OCI-LY7 (cell line): ENCODE data around the gene AUTS2. TPM values are rescaled to one million over a fixed set of nuclear protein-coding genes. Genes with fewer than 3 reads are reported as not detected.

Experiments used
- BruUV-seq: library from RNA; stranded (reverse); fragments of 400-500 nt; replicated peaks from 2 replicates; lab custom pipeline; 2021; lab: Mats Ljungman, UMichigan
- CTCF ChIA-PET: fragments of 300-600 bp; sonication (Branson Sonifier 250); formaldehyde crosslinking; loops from one replicate; lab custom pipeline; 2022; ENCODE audit warnings: antibody characterized with exemption; ENCODE audit not compliant: unreplicated experiment; lab: Charles Lee
- POLR2A ChIA-PET: fragments of 300-600 bp; sonication (Branson Sonifier 250); formaldehyde crosslinking; loops from one replicate; lab custom pipeline; 2022; ENCODE audit warnings: antibody characterized with exemption; lab: Charles Lee
- DNase-seq: peaks from one replicate; pipeline ENCODE4 v3.0.0-alpha.2; 2015; ENCODE audit warnings: low spot score
- H2AFZ ChIP-seq: fragments of 200-600 bp; sonication (generic), shearing (Covaris generic); 2 replicates; pipeline ENCODE4 v1.6.1; 2014; ENCODE audit warnings: mild to moderate bottlenecking, antibody characterized with exemption, low read length, moderate library complexity
- H3K27ac ChIP-seq: fragments of 200-600 bp; sonication (generic); 2 replicates; pipeline ENCODE4 v1.5.1; 2014; ENCODE audit warnings: mixed run types, low read depth, mild to moderate bottlenecking, moderate library complexity, low read length, inconsistent platforms; ENCODE audit not compliant: poor library complexity, severe bottlenecking
- H3K36me3 ChIP-seq: fragments of 200-600 bp; sonication (generic); 2 replicates; pipeline ENCODE4 v1.6.1; 2014; ENCODE audit warnings: mild to moderate bottlenecking, antibody characterized with exemption, low read length, moderate library complexity, mixed read lengths; ENCODE audit not compliant: insufficient read depth
- H3K4me1 ChIP-seq: fragments of 200-600 bp; sonication (generic); 2 replicates; pipeline ENCODE4 v1.5.1; 2014; ENCODE audit warnings: mild to moderate bottlenecking, low read length; ENCODE audit not compliant: insufficient read depth, poor library complexity, severe bottlenecking
- H3K4me2 ChIP-seq: fragments of 200-600 bp; sonication (generic); 2 replicates; pipeline ENCODE4 v1.6.1; 2014; ENCODE audit warnings: mild to moderate bottlenecking, low read length
- H3K4me3 ChIP-seq: fragments of 200-600 bp; sonication (generic); 2 replicates; pipeline ENCODE4 v1.5.1; 2014; ENCODE audit warnings: mild to moderate bottlenecking, low read depth, low read length; ENCODE audit not compliant: poor library complexity, severe bottlenecking
- H3K79me2 ChIP-seq: fragments of 200-600 bp; sonication (generic); 2 replicates; pipeline ENCODE4 v1.6.1; 2016; ENCODE audit warnings: low read depth, mild to moderate bottlenecking, low read length, moderate library complexity, mixed read lengths; ENCODE audit not compliant: insufficient read depth
- H3K9me2 ChIP-seq: fragments of 200-600 bp; sonication (generic); 2 replicates; pipeline ENCODE4 v1.6.1; 2016; ENCODE audit warnings: mild to moderate bottlenecking, low read length, mixed read lengths; ENCODE audit not compliant: insufficient read depth
- H3K9me3 ChIP-seq: fragments of 200-600 bp; sonication (generic); 2 replicates; pipeline ENCODE4 v1.6.1; 2014; ENCODE audit warnings: mild to moderate bottlenecking, mixed run types, low read length, mixed read lengths
- H4K20me1 ChIP-seq: fragments of 200-600 bp; sonication (generic); 2 replicates; pipeline ENCODE4 v1.6.1; 2014; ENCODE audit warnings: mild to moderate bottlenecking, antibody characterized with exemption, low read length, moderate library complexity, mixed read lengths; ENCODE audit not compliant: insufficient read depth
- CTCF ChIP-seq: fragments of 200-600 bp; sonication (generic); conservative IDR thresholded peaks from 2 replicates; pipeline ENCODE4 v1.5.1; 2014; ENCODE audit warnings: mild to moderate bottlenecking, antibody characterized with exemption, low read length, moderate library complexity, mixed read lengths
- EZH2phosphoT487 ChIP-seq: fragments of 200-600 bp; sonication (generic); IDR thresholded peaks from 2 replicates; pipeline ENCODE4 v1.6.1; 2018; ENCODE audit warnings: low read depth, borderline replicate concordance, mild to moderate bottlenecking, mixed run types, antibody characterized with exemption, low read length, moderate library complexity, mixed read lengths
- intact Hi-C: fragments of 100-400 bp; cut with micrococcal nuclease; formaldehyde crosslinking; loops from one replicate; pipeline ENCODE4 v1.10.0; 2022; ENCODE audit not compliant: unreplicated experiment
- total RNA-seq, 2 experiments: library from RNA; depleted of rRNA in 1 of 2; stranded (reverse); fragments of >200 nt in 1 of 2; shearing (Covaris generic) in 1 of 2; gene quantifications; 2 replicates each; pipeline ENCODE4 v1.2.3, GENCODE V29; 2014 to 2022

The AUTS2 gene
- total RNA-seq, 2 experiments from 2014 or later, result 37.9 to 78.5 TPM

- H4K20me1 ChIP-seq, result no peaks in the 10 kb centered on the region
- no peak for TF ChIP-seq CTCF
- no peak for TF ChIP-seq EZH2phosphoT487
- intact Hi-C loops, result loop anchor here (1.0 to 5.0 kb wide), 4 partner anchors 48 to 349 kb away; no protein-coding TSS in a partner anchor
- ChIA-PET POLR2A (interaction anchor here (0.7 to 1.4 kb wide), 6 partner anchors 14 to 63 kb away, joined by 3 to 4 read pairs (median 3); no protein-coding TSS in a partner anchor), CTCF (no interaction called here)
- peak overlapping the region; percentile 95 for H3K27ac ChIP-seq
- H3K9me3 ChIP-seq, result no peaks in the 10 kb centered on the region
- no peaks in the 10 kb centered on the region for H3K36me3 ChIP-seq
- H2AFZ ChIP-seq, result peak overlapping the region; percentile 90
- DNase-seq, result peak; percentile 51
- no peaks in the 10 kb centered on the region for H3K79me2 ChIP-seq
- H3K4me1 ChIP-seq, result peaks cover 52% of the 10 kb centered on the region
- no TSS peak for BruUV-seq
- H3K4me2 ChIP-seq, result peak overlapping the region; percentile 70
- H3K4me3 ChIP-seq, result peak overlapping the region; percentile 30
- H3K9me2 ChIP-seq, result no peaks in the 10 kb centered on the region
Measured at GRCh38 chr7:70457883-70458680, 859.8 kb downstream of the AUTS2 start.

DNA sequence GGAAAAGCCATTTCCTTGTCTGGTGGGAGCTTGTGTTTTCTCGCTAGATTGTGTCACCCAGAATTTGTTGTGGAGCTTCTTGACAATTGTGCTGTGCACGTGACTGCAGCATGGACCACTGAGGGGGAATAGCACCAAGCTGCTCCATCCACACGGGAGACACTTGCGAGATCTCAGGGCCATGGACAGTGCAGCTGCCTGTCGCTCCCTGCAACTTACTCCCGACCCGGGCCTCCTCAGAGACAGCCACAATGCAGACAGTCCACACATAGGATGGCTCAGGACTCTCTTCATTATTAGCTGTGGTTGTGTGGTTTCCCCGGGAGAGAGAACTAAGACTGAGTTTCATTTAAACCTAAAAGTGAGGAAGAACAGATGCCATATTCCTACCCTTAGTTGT, 860.5 kb downstream of the AUTS2 start:
- Histone ChIP-seq H3K4me2 (peak overlapping the region; percentile 70), H3K27ac (peak overlapping the region; percentile 95), H3K4me3 (peak overlapping the region; percentile 30), H4K20me1 (no peaks in the 10 kb centered on the region), H3K9me3 (no peaks in the 10 kb centered on the region), H3K4me1 (peaks cover 52% of the 10 kb centered on the region), H3K36me3 (no peaks in the 10 kb centered on the region), H3K9me2 (no peaks in the 10 kb centered on the region), H3K79me2 (no peaks in the 10 kb centered on the region), H2AFZ (peak overlapping the region; percentile 90; the same call in 1 of the 2 replicates)
- ChIA-PET POLR2A (interaction anchor here (0.7 to 1.4 kb wide), 7 partner anchors 14 to 63 kb away, joined by 3 to 6 read pairs (median 3); no protein-coding TSS in a partner anchor), CTCF (no interaction called here)
- no peak for DNase-seq
- intact Hi-C loops, result loop anchor here (5.0 kb wide), 2 partner anchors 221 to 349 kb away; no protein-coding TSS in a partner anchor
- no peak for TF ChIP-seq CTCF
- TF ChIP-seq EZH2phosphoT487, result no peak
- no TSS peak for BruUV-seq
